ENCODE measurements around the gene TLE2.

Gene TLE2

GRCh38 chr19:3029065-3029923 lies at the start of gene TLE2:
Gene TLE2 (minus strand): TSS chr19:3029280. CDS start chr19:3028904, 376 bp downstream.
- no peak for DNase-seq

- peak; percentile 70 for DNase-seq
These were observed 46.7 kb upstream of the TLE2 start for GRCh38 chr19:3075605-3076431.

GRCh38 chr19:3073931-3074595 lies 45.0 kb upstream of the TLE2 start:
- no peak for DNase-seq

- peak; percentile 69 for DNase-seq
These were observed 44.1 kb upstream of the TLE2 start for GRCh38 chr19:3073159-3073563.

- DNase-seq, result no peak
These were observed 42.7 kb upstream of the TLE2 start for GRCh38 chr19:3071768-3072167.

- peak; percentile 61 for DNase-seq
These were observed 39.0 kb upstream of the TLE2 start for GRCh38 chr19:3068071-3068470.

GRCh38 chr19:3067563-3067962 lies 38.5 kb upstream of the TLE2 start:
- no peak for DNase-seq

- no peak for DNase-seq
These were observed 37.5 kb upstream of the TLE2 start for GRCh38 chr19:3066482-3067049.

- peak; percentile 85 for DNase-seq
These were observed 36.7 kb upstream of the TLE2 start for GRCh38 chr19:3065675-3066357.

GRCh38 chr19:3064011-3064330 lies 34.9 kb upstream of the TLE2 start:
- no peak for DNase-seq

GRCh38 chr19:3062165-3063105 lies 33.4 kb upstream of the TLE2 start, which contains the start of gene TLE5:
Gene TLE5 (minus strand): TSS chr19:3062495. CDS start chr19:3062200, 295 bp downstream.
- DNase-seq, result peak; percentile 48

GRCh38 chr19:3061182-3062161 lies 32.4 kb upstream of the TLE2 start:
- DNase-seq, result peak; percentile 30

GRCh38 chr19:3060857-3061181 lies 31.7 kb upstream of the TLE2 start:
- no peak for DNase-seq

GRCh38 chr19:3059653-3060052 lies 30.6 kb upstream of the TLE2 start:
- DNase-seq, result no peak

- DNase-seq, result no peak
These were observed 29.8 kb upstream of the TLE2 start for GRCh38 chr19:3058821-3059314.

GRCh38 chr19:3058009-3058820 lies 29.1 kb upstream of the TLE2 start:
- DNase-seq, result no peak

GRCh38 chr19:3057275-3057714 lies 28.2 kb upstream of the TLE2 start:
- DNase-seq, result no peak

GRCh38 chr19:3056417-3057088 lies 27.5 kb upstream of the TLE2 start:
- DNase-seq, result no peak
